ENCODE measurements around the gene RBM4B.

The RBM4B gene

DNA sequence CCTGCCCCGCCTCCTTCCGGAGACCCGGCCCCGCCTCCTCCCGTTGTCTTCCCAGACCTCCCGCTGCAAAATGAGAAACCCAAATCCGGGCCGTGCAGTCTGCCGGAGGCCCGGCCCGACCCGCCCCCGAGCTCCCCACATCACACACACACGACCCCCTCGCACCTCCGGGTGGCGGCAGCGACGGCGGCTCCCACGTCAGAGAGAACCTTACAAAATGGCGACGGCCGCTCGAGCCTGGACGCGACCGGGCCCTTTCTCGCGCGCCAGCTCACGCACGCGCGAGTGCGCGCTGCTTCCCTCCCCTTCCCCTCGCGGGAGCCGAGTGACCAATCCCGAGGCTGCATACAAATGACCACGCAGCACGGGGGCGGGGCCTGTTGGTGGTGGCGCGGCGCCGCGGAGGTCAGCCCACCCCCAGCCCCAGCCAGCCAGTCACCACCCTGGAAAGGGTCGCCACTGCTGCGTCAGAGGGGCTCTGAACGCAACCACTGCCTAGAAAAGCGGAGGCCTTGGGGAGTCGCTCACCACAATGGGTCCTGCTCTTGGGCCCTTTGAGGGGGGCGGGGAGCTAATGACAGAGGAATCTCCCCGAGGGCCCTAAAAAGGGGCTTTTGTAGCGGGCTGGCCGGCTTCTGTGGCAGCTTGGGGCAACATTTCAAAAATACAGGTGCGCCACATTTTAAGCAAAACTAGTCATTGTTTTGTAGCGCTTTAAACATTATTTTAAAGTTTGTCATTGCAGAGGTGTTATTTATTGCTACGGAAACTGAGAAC lies at the start of gene RBM4B:
Gene RBM4B (minus strand): TSS at position 289 of the 777 bp plus-strand sequence. CDS start 808 bp downstream, outside the sequence.
- TF ChIP-seq, protein P1, sequence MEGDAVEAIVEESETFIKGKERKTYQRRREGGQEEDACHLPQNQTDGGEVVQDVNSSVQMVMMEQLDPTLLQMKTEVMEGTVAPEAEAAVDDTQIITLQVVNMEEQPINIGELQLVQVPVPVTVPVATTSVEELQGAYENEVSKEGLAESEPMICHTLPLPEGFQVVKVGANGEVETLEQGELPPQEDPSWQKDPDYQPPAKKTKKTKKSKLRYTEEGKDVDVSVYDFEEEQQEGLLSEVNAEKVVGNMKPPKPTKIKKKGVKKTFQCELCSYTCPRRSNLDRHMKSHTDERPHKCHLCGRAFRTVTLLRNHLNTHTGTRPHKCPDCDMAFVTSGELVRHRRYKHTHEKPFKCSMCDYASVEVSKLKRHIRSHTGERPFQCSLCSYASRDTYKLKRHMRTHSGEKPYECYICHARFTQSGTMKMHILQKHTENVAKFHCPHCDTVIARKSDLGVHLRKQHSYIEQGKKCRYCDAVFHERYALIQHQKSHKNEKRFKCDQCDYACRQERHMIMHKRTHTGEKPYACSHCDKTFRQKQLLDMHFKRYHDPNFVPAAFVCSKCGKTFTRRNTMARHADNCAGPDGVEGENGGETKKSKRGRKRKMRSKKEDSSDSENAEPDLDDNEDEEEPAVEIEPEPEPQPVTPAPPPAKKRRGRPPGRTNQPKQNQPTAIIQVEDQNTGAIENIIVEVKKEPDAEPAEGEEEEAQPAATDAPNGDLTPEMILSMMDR (IDR thresholded peaks at IDR 0.05): no peak

- TF ChIP-seq, protein P1 (IDR thresholded peaks at IDR 0.05): no peak
Measured at GRCh38 chr11:66725647-66726046, 48.0 kb upstream of the RBM4B start.

DNA sequence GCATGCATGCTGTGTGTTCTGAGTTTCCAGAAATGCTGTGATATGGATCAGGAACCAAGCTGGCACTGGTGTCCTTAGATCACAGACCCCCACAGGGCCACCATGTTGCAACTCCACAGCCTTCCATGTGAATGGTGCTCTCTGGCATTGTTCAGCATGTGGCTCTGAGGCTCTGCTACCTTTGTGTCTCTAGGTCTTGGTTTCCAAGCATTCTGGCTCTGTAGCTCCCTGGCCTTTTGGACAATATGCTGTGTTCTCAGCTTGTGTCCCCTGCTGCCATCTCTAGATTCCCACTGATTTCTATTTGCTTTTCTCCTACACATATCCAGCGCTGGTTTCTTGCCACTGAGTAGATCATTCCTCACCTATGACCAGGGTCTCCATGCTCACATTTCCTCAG lies 47.4 kb upstream of the RBM4B start:
- TF ChIP-seq, protein P1 (IDR thresholded peaks at IDR 0.05): no peak

DNA sequence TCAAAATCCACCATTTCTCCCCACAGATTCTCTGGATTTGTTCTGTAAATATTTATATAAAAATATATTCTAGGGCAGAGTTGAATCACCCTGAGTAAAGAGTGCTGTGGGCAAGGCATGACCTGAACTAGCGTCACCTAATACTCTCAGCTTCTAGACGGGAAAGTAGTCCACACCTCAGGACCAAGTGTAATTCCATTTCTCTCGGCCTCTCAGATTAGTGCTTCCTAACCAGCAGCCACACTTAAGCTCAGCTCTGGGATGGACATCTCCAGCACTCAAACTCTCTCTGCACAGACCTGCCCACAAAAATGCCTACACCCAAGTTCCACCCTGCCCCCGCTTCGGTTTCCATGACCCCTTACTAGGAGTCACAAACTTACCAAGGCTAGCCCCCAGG lies 46.0 kb upstream of the RBM4B start:
- TF ChIP-seq, protein P1 (IDR thresholded peaks at IDR 0.05): no peak

DNA sequence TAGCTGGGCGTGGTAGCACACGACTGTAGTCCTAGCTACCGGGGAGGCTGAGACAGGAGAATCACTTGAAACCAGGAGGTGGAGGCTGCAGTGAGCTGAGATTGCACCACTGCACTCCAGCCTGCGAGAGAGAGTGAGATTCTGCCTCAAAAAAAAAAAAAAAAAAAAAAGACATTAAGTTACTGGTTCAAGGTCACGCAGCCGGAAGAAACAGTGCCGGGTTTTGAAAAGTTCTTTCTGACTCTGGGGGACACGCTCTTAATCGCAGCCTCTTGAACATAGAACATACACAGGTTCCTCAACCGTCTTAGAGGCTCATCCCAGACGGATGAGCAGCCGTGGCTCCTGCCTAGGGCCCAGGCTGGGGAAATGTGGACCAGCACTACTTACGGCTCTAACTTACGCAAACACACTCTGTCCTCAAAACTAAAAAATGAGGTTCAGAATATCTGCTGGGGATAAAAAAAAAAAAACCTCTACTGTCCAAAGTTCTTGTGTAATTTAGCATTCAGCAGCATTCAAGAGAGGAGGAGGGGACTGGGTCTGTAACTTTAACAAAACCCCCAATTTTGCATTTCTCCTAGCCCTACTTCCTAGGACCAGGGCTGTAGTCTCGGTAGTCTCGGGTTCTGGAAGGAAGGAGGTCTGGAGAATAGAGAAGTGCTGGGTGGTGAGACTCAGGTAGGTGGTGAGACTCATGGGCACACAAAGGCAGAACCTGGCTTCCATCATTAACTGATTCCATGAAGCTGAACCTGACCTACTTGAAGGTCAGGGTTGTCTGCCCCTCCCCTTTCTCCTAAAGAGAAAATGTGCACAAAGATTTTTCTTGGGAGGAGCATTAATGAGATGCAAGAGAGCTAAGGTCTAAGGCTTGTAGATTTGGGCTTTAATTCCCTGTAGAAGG lies 45.3 kb upstream of the RBM4B start:
- TF ChIP-seq, protein P1 (IDR thresholded peaks at IDR 0.05): no peak

GRCh38 chr11:66721939-66722338 lies 44.3 kb upstream of the RBM4B start:
- TF ChIP-seq, protein P1 (IDR thresholded peaks at IDR 0.05): no peak

- TF ChIP-seq, protein P1 (IDR thresholded peaks at IDR 0.05): no peak
Measured at GRCh38 chr11:66720899-66721470, 43.3 kb upstream of the RBM4B start.
